HL-60 (cell line): ENCODE results near the gene FIGN.

ENCODE experiments used
- DNase-seq, 2 experiments: peaks; one replicate each; pipeline ENCODE4 v3.0.0-alpha.2; 2010 to 2020; ENCODE audit warnings: low read depth in 1 of 2, low spot score in 1 of 2
- H3K27ac ChIP-seq: fragments of 250-450 bp; sonication (Bioruptor Pico); replicated peaks from 2 replicates; pipeline ENCODE4 v1.5.1; 2020; ENCODE audit warnings: mild to moderate bottlenecking, moderate library complexity
- H3K27me3 ChIP-seq: fragments of 250-450 bp; sonication (Bioruptor Pico); 2 replicates; pipeline ENCODE4 v1.5.1; 2021; ENCODE audit warnings: mild to moderate bottlenecking, moderate library complexity; ENCODE audit not compliant: insufficient read depth, poor library complexity, severe bottlenecking
- H3K4me3 ChIP-seq: replicated peaks from 2 replicates; pipeline ENCODE4 v1.5.1; 2011; ENCODE audit warnings: mild to moderate bottlenecking, control low read depth, low read length; ENCODE audit not compliant: insufficient read depth
- GABPA ChIP-seq: IDR thresholded peaks from 2 replicates; pipeline ENCODE4 v1.6.1; 2012; ENCODE audit warnings: low read depth
- POLR2AphosphoS5 ChIP-seq: IDR thresholded peaks from 2 replicates; pipeline ENCODE4 v1.6.1; 2012; ENCODE audit warnings: low read depth
- SPI1 ChIP-seq: IDR thresholded peaks from 2 replicates; pipeline ENCODE4 v1.6.1; 2012; ENCODE audit warnings: low read depth, mild to moderate bottlenecking, borderline replicate concordance
- TF ChIP-seq, protein P1 (sequence below): IDR thresholded peaks from one replicate; pipeline ENCODE4 v1.5.1; 2011; ENCODE audit warnings: low read length, control low read depth, inconsistent platforms; ENCODE audit not compliant: insufficient read depth
- TF ChIP-seq, protein P2 (sequence below): IDR thresholded peaks from 2 replicates; pipeline ENCODE4 v1.6.1; 2012; ENCODE audit warnings: low read depth; ENCODE audit not compliant: insufficient replicate concordance

FIGN gene

GRCh38 chr2:163548970-163549369 is 186.8 kb downstream of the FIGN start:
- Histone ChIP-seq H3K27me3 (no peaks in the 10 kb centered on the region), H3K27ac (no peak overlapping the region), H3K4me3 (no peak overlapping the region)
- DNase-seq, result no peak
- no peak for TF ChIP-seq POLR2AphosphoS5
- TF ChIP-seq GABPA, result no peak
- TF ChIP-seq, protein P1, sequence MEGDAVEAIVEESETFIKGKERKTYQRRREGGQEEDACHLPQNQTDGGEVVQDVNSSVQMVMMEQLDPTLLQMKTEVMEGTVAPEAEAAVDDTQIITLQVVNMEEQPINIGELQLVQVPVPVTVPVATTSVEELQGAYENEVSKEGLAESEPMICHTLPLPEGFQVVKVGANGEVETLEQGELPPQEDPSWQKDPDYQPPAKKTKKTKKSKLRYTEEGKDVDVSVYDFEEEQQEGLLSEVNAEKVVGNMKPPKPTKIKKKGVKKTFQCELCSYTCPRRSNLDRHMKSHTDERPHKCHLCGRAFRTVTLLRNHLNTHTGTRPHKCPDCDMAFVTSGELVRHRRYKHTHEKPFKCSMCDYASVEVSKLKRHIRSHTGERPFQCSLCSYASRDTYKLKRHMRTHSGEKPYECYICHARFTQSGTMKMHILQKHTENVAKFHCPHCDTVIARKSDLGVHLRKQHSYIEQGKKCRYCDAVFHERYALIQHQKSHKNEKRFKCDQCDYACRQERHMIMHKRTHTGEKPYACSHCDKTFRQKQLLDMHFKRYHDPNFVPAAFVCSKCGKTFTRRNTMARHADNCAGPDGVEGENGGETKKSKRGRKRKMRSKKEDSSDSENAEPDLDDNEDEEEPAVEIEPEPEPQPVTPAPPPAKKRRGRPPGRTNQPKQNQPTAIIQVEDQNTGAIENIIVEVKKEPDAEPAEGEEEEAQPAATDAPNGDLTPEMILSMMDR, result no peak
- TF ChIP-seq, protein P2, sequence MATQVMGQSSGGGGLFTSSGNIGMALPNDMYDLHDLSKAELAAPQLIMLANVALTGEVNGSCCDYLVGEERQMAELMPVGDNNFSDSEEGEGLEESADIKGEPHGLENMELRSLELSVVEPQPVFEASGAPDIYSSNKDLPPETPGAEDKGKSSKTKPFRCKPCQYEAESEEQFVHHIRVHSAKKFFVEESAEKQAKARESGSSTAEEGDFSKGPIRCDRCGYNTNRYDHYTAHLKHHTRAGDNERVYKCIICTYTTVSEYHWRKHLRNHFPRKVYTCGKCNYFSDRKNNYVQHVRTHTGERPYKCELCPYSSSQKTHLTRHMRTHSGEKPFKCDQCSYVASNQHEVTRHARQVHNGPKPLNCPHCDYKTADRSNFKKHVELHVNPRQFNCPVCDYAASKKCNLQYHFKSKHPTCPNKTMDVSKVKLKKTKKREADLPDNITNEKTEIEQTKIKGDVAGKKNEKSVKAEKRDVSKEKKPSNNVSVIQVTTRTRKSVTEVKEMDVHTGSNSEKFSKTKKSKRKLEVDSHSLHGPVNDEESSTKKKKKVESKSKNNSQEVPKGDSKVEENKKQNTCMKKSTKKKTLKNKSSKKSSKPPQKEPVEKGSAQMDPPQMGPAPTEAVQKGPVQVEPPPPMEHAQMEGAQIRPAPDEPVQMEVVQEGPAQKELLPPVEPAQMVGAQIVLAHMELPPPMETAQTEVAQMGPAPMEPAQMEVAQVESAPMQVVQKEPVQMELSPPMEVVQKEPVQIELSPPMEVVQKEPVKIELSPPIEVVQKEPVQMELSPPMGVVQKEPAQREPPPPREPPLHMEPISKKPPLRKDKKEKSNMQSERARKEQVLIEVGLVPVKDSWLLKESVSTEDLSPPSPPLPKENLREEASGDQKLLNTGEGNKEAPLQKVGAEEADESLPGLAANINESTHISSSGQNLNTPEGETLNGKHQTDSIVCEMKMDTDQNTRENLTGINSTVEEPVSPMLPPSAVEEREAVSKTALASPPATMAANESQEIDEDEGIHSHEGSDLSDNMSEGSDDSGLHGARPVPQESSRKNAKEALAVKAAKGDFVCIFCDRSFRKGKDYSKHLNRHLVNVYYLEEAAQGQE, result no peak
- TF ChIP-seq SPI1, result no peak
